ENCODE results near the gene TAF11. TPM values are rescaled to one million over a fixed set of nuclear protein-coding genes. Genes with fewer than 3 reads are reported as not detected.
A peak's percentile ranks its signal among the peaks of the same experiment; 100 is the strongest.

Gene TAF11
- total and polyA plus RNA-seq, 7 donors, result 17.4 to 71.8 (median 25.8) TPM

- H3K4me3 ChIP-seq, result no peak overlapping the region
- no peaks in the 10 kb centered on the region for H3K27me3 ChIP-seq (ENCODE audit: insufficient read depth in 3 of 3, low read length in 2 of 3)
- WGBS, 3 donors, result 63 to 89% (median 82%) methylated on average over 4 of the region's 4 CpGs
- TF ChIP-seq CTCF (IDR thresholded peaks at IDR 0.05), result no peak
- peaks cover 8 to 98% of the 10 kb centered on the region in 2 donors for H3K36me3 ChIP-seq (ENCODE audit: insufficient read depth in 1 of 2, low read depth in 1 of 2)
- no peak overlapping the region for H3K27ac ChIP-seq
- intact Hi-C loops (cut with DNase I), result no loop called here
- no peaks in the 10 kb centered on the region for H3K4me1 ChIP-seq
- H3K9me3 ChIP-seq, result no peaks in the 10 kb centered on the region
- ATAC-seq (no peak), DNase-seq (no peak)
Measured at GRCh38 chr6:34871853-34872252, 16.0 kb downstream of the TAF11 start.

GRCh38 chr6:34867484-34867883, 20.4 kb downstream of the TAF11 start:
- intact Hi-C loops (cut with DNase I), result no loop called here
- ATAC-seq, result no peak

GRCh38 chr6:34866509-34866908, 21.3 kb downstream of the TAF11 start:
- no peaks in the 10 kb centered on the region for H3K27me3 ChIP-seq (ENCODE audit: insufficient read depth in 3 of 3, low read length in 2 of 3)
- intact Hi-C loops (cut with DNase I), result no loop called here
- ATAC-seq, result no peak
- H3K36me3 ChIP-seq (ENCODE audit: insufficient read depth in 1 of 2, low read depth in 1 of 2), result peaks cover 6 to 56% of the 10 kb centered on the region in 2 donors
- peaks cover 24% of the 10 kb centered on the region for H3K4me1 ChIP-seq
- no peaks in the 10 kb centered on the region for H3K9me3 ChIP-seq
- DNase-seq, result no peak
- TF ChIP-seq CTCF (IDR thresholded peaks at IDR 0.05), result no peak
- H3K4me3 ChIP-seq, result no peak overlapping the region
- 83 to 85% (median 84%) methylated on average over 3 of the region's 3 CpGs for WGBS, 3 donors
- peak overlapping the region; percentile 78 for H3K27ac ChIP-seq

More at GRCh38 chr6:34867484-34867883, 20.4 kb downstream of the TAF11 start:
- peaks cover 24% of the 10 kb centered on the region for H3K4me1 ChIP-seq
- H3K27me3 ChIP-seq (ENCODE audit: insufficient read depth in 3 of 3, low read length in 2 of 3), result no peaks in the 10 kb centered on the region
- WGBS, 3 donors, result 39 to 62% (median 46%) methylated on average over 3 of the region's 3 CpGs
- H3K4me3 ChIP-seq, result no peak overlapping the region
- peaks cover 7 to 60% of the 10 kb centered on the region in 2 donors for H3K36me3 ChIP-seq (ENCODE audit: insufficient read depth in 1 of 2, low read depth in 1 of 2)
- no peak for TF ChIP-seq CTCF (IDR thresholded peaks at IDR 0.05)
- H3K9me3 ChIP-seq, result no peaks in the 10 kb centered on the region
- DNase-seq, result no peak
- H3K27ac ChIP-seq, result no peak overlapping the region

- Histone ChIP-seq H3K36me3 (ENCODE audit: insufficient read depth in 1 of 2, low read depth in 1 of 2) (peaks cover 6 to 56% of the 10 kb centered on the region in 2 donors), H3K4me1 (peaks cover 24% of the 10 kb centered on the region), H3K27me3 (ENCODE audit: insufficient read depth in 3 of 3, low read length in 2 of 3) (no peaks in the 10 kb centered on the region), H3K4me3 (no peak overlapping the region), H3K27ac (peak overlapping the region; percentile 78), H3K9me3 (no peaks in the 10 kb centered on the region)
- DNase-seq (no peak), ATAC-seq (peak; percentile 78 to 95 (median 92))
- TF ChIP-seq CTCF (IDR thresholded peaks at IDR 0.05), result no peak
- 22 to 27% (median 22%) methylated on average over 3 of the region's 3 CpGs for WGBS, 3 donors
- intact Hi-C loops (cut with DNase I), result no loop called here
Measured at GRCh38 chr6:34865107-34865506, 22.7 kb downstream of the TAF11 start.

GRCh38 chr6:34864007-34864406, 23.8 kb downstream of the TAF11 start:
- Histone ChIP-seq H3K9me3 (no peaks in the 10 kb centered on the region), H3K27me3 (ENCODE audit: insufficient read depth in 3 of 3, low read length in 2 of 3) (no peaks in the 10 kb centered on the region), H3K36me3 (ENCODE audit: insufficient read depth in 1 of 2, low read depth in 1 of 2) (peaks cover 6 to 58% of the 10 kb centered on the region in 2 donors), H3K4me3 (no peak overlapping the region), H3K4me1 (peaks cover 24% of the 10 kb centered on the region), H3K27ac (peak overlapping the region; percentile 78)
- TF ChIP-seq CTCF (IDR thresholded peaks at IDR 0.05), result no peak
- DNase-seq, result no peak
- intact Hi-C loops (cut with DNase I), result loop anchor here in 1 of 2 donors (5.0 kb wide), 1 partner anchor 72 kb away; the partner anchor contains the start of gene BLTP3A
- peak; percentile 32 to 60 (median 57) for ATAC-seq
- WGBS, 3 donors, result 68 to 77% (median 77%) methylated on average over 4 of the region's 4 CpGs
